HG03565 (cell line): ENCODE measurements around the gene OPCML.

Source experiments
- ATAC-seq: cut with Tn5 transposase; IDR thresholded peaks from one replicate; pipeline ENCODE4 v1.9.1; 2021; ENCODE audit warnings: mild to moderate bottlenecking, moderate library complexity; ENCODE audit not compliant: unreplicated experiment

OPCML gene

DNA sequence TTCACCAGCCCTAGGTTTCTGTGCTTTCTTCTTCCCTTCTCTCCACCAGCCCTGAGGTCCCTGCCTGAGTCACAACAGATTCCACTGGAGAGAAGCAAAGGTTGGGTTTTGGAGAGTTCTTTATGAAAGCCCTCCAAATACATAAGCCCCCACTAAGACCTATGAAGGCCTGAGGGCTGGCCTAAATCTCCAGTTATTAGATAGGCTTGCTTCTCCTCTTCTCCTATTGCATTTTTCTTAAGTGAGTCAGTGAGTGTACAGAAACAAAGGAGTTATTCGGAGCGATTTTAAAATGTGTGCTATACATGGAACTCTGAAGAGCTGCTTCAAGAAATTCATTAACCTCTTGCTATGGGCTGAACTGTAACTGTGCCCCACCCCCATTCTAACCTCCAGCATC is 1057.3 kb downstream of the OPCML start:
- ATAC-seq: no peak

DNA sequence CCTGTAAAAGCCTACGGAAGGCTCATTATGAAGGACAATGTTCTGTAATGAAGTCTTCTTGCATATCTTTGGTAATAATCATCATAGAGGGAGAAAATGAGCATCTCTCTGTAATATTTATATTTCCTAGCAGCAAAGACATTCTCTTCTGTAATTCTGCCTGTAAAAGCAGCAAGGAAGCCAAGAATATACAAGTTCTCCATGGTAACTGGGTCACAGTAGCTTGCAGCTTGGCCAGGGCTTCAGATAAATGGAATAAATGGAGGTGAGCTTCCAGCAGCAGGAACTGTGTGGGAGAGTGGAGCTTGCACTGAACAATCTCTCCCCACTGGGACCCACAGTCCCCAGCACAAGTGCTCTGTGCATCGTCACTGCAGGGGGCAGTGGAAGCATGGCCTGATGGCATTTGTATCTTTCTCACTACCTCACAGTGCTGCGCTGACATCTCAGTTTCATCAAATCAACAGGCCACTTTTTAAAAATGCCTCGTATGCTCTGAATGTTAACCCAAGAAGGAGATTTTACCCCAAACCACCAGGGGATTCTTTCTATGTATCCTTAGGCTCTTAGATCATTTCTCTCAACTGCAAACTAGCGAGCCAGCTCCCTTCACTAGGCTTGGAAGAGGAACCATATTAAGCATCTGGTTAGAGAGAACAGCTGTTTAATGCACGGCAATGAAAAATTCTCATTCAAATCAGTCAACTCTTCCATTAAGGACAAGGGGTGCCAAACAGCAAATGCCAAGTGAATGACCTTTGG is 1059.7 kb downstream of the OPCML start:
- ATAC-seq: no peak

- ATAC-seq: no peak
Measured at GRCh38 chr11:132471466-132471865, 1060.8 kb downstream of the OPCML start.

- no peak for ATAC-seq
Measured at GRCh38 chr11:132466983-132467382, 1065.3 kb downstream of the OPCML start.

DNA sequence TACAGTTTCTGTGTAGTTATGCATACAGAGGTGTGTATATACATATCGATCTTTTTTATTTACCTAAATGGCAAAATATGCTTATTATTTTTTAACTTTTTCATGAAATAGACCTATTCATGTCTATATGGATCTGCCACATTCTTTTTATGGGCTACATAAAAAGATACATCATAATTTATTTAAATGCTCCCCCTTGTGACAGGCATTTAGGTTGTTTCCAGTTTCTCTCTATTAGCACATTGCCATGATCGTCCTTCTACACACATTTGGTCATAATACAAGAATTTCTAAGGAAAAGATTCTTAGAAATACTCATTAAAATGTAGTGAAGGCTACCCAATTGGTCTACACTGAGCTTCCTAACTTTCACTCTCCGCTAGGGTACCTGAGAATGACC is 1067.4 kb downstream of the OPCML start:
- ATAC-seq: no peak

DNA sequence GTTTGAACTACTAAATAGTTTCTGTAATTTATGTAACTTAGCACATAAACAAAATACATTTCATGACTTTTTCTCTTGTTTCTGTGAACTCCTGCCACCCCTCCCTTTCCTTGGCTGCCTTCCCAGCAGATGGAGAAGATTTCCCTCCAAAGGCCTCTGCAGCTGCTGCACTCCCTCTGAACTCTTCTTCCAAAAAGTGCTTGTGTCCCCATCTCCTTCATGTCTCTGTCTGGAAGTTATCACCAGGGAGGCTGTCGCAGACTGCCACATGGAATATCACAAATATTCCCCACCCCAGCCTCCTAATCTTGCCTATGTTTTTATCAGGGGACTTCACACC is 1068.3 kb downstream of the OPCML start:
- no peak for ATAC-seq

DNA sequence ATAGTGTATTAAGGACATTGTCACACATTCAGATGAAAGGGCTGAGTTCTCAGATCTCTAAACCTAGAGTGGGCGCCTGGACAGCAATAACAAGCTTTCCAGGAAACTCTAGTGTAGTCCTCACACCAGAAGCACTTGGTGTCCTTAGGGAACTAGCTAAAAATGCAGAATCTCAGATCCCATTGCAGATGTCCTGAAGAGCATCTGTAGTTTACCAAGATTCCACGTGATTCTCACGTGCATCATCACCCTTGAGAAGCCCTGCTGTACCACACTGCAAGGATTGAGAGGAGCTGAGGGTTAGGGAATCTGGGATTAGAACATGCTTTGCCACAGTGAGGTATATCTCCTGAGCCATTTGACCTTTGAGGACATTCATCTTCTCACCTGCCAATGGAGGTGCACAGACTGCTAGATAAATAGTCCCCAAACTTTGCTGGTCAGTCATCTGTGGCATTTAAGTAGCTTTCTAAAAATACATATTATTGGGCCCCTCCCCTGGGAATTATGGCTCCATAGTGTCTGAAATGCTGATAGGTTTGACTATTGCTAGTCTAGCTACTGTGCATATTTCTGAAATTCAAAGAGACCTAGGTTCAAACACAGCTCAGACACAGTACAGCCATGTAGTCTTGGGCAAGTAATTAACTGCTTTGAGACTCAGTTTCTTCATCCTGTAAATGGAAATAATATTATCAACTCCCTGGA is 1068.9 kb downstream of the OPCML start:
- ATAC-seq: no peak

DNA sequence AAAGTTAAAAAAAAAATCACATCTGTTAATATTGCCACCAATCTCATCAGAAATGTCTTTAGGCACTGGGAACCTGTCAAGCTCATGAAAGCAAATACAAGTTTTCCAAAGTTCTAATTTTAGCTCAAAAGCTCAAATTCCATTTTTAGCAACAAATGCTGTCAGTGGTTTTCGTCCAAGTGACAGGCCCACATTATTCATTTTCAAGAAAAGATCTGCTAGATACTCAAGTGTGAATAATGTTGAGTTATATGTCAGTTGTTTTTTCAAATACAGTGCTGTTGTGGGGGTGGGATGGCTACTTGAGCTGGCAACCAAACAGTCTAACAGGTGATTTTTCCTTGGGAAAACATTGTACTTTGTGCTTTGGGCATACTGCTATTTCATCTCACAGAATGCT is 1072.6 kb downstream of the OPCML start:
- ATAC-seq: no peak

DNA sequence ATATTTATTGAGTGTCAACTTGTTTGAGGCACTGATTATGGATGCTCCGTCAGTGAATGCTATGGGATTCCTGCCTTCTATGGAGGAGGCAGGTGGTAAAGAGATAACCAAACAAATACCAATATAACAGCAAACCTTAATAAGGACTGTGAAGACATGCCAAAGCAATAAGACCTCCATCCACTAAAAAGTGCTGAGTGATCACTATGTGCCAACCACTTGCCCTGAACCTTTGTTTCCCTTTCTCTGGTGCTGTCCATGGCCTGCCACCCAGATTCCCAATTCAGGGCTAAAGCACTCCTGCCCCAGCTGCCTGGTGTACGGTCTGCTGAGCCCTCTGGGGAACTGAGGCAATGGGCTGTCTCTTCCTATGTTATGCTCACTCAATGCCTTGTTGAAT is 1074.9 kb downstream of the OPCML start:
- no peak for ATAC-seq

DNA sequence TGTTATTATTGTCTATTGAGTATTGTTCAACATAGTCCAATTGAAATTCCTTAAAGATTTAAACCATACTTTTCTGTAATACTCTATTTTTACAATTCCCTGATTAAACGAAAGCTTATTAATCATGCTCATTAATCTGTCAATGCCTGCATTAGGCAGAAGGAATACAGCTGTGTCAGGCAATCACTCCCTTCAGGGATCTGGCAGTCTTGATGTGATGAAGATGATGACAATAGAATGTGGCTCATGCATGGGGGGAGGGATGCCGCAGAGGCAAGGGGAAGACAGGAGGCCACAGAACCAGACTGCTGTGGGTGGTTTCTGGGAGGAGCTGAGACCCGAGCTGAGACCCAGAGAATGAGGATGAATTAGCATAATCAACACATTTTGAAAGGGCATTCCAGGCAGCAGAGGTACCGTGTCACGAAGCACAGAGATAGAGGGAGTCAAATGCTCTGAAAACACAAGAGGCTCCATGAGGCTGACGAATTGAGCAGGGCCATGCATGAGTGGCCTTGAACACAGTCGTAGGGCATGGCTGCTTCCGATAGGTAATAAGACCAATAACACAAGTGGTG is 1075.5 kb downstream of the OPCML start:
- no peak for ATAC-seq

GRCh38 chr11:132455044-132455443 is 1077.3 kb downstream of the OPCML start:
- no peak for ATAC-seq

GRCh38 chr11:132453406-132453805 is 1078.9 kb downstream of the OPCML start:
- ATAC-seq: no peak

- ATAC-seq: no peak
Measured at GRCh38 chr11:132452616-132453015, 1079.7 kb downstream of the OPCML start.

GRCh38 chr11:132451942-132452601 is 1080.2 kb downstream of the OPCML start:
- ATAC-seq: no peak

DNA sequence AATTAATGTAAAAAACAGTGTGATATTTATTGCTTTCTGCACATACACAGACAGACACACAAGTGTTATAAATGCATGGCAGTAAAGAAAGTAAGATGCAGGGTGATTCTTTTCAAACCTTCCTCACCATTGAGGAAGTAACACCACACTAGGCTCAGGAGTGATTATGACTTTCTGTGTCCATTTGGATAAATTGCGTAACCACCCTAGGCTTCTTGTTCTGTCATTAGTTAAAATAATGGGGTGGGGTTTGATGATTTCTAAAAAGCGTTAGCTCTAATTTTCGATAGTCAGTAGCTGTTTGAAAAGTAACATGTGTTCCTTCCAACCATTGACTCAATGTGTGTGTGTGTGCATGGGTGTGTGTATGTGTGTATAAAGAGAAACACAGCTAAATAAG is 1081.7 kb downstream of the OPCML start:
- no peak for ATAC-seq

GRCh38 chr11:132448334-132448995 is 1083.8 kb downstream of the OPCML start:
- ATAC-seq: no peak

DNA sequence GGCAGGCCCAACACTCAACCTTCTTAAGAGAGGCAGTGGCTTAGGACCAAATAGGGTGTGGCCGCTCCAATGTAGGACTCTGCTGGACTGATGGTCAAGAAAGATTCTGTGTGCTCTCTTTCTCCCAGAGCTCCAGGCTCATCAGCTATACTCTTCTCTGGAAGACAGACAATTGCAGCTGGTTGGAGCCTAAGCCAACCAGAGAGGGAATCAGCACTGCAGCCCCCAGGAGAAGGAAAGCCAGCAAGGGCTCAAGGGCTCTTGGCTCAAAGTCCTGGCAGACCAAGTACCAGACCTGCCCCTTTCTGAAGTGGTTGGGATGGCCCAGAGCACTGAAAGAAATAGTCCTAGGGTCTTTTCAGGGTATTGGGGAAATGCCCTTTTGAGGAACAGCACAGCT is 1084.5 kb downstream of the OPCML start:
- ATAC-seq: no peak

GRCh38 chr11:132445859-132446291 is 1086.4 kb downstream of the OPCML start:
- ATAC-seq: no peak

- no peak for ATAC-seq
Measured at GRCh38 chr11:132444911-132445310, 1087.4 kb downstream of the OPCML start.

GRCh38 chr11:132439711-132440255 is 1092.5 kb downstream of the OPCML start:
- no peak for ATAC-seq

- ATAC-seq: no peak
Measured at GRCh38 chr11:132438418-132438817, 1093.9 kb downstream of the OPCML start.
